ENCODE results near the gene GSN.
"Not testable (repeated sequence)": the region's sequence is repeated elsewhere in the genome, so short reads cannot be mapped to it uniquely, and the experiment has no call there.

The GSN gene

DNA sequence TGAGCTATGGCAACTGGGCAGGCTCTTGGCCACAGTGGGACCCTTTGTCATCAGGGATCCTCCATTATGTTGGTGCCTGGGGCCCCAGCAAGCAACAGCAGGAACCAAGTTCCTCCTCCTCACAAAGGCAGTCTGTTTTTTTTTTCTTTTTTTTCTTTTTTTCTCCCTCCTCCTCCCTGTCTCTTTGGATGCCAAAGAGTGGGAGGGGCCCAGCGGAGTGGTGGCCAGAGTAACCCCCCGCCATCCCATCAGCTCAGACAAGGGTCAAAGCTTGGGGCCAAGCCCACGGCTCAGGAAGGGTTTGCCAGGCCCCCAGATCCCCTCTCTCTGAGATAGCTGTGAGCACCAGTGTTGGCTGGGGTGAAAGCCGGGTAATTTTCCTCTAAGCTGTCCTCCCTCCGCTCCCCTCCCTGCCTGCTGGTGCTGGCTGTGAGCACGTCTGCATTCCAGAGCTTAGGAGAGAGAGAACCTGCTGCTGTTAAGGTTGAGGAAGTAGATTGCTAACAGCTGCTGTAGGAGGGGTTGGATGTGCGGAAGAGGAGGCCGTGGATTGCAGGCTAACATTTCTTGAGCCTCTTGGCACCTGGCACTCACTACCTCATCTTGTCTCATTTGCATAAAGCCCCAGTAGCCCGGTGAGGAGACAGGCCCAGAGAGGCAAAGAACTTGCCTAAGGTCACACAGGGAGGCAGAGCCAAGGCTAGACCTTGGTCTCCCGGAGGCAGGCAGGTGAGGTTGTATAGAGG lies 21.2 kb downstream of the GSN start:
- DNase-seq (ENCODE audit: insufficient read length, low spot score) (no peak), FAIRE-seq (no peak)
- TF ChIP-seq, protein P1, sequence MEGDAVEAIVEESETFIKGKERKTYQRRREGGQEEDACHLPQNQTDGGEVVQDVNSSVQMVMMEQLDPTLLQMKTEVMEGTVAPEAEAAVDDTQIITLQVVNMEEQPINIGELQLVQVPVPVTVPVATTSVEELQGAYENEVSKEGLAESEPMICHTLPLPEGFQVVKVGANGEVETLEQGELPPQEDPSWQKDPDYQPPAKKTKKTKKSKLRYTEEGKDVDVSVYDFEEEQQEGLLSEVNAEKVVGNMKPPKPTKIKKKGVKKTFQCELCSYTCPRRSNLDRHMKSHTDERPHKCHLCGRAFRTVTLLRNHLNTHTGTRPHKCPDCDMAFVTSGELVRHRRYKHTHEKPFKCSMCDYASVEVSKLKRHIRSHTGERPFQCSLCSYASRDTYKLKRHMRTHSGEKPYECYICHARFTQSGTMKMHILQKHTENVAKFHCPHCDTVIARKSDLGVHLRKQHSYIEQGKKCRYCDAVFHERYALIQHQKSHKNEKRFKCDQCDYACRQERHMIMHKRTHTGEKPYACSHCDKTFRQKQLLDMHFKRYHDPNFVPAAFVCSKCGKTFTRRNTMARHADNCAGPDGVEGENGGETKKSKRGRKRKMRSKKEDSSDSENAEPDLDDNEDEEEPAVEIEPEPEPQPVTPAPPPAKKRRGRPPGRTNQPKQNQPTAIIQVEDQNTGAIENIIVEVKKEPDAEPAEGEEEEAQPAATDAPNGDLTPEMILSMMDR (IDR thresholded peaks at IDR 0.05; ENCODE audit: insufficient read depth, missing control alignments) = no peak

DNA sequence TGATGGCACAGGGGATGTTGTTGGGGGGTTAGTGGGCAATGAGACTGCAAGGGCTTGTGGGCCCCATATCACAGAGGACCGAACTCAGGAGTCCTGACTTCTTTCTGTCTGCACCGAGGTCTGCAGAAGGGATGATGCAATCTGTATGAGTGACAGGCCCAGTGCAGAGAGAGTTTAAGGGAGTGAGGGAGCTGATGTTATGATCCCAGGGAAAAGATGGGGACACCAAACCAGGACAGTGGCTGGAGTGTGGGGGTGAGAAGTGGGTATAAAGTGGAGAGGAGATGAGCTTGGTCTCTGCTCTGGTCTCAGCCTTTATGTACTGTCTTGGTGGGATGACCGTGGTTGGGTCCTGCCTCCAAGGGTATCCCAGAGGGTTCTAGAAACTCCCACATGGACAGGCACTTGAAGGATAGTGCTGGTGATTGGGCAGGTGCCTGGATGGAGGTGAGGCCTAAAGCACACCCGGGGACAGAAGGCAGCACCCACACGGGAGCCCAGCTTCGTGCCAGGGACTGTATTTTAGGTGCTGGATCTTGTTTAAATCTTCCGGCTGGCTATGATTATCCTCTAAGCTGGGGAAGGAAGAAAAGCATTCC lies 21.9 kb downstream of the GSN start:
- TF ChIP-seq, protein P1 (IDR thresholded peaks at IDR 0.05; ENCODE audit: insufficient read depth, missing control alignments) = no peak
- FAIRE-seq (no peak), DNase-seq (ENCODE audit: insufficient read length, low spot score) (no peak)

DNA sequence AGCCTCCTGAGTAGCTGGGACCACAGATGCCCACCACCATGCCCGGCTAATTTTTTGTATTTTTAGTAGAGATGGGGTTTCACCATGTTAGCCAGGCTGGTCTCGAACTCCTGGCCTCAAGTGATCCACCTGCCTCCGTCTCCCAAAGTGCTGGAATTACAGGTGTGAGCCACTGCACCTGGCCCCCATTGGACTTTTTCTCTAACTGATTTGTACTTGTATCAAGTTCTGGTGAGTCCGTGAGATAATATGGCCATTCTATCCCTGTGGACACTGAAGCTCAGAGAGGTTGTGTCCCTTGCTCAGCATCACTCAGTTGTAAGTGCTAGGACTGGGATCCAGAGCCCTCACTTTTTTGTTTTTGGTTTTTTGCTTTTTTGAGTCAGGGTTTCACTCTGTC lies 23.6 kb downstream of the GSN start:
- not testable (repeated sequence) for FAIRE-seq; DNase-seq (ENCODE audit: insufficient read length, low spot score)

DNA sequence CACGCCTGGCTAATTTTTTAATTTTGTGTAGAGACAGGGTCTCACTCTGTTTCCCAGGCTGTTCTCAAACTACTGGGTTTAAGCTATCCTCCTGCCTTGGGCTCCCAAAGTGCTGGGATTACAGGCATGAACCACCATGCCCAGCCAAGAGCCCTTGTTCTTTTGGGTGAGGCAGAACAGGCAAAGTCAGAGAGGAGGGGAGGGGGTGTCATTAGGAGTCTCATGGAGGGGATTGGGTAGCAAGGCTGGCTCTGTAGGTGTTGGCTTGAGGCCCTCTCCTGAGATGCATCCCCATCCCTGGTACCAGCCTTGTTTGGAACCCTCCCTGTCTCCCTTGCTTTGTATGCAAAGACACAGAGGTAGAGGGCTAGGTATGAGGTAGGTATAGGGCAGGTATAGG lies 24.1 kb downstream of the GSN start:
- FAIRE-seq (no peak), DNase-seq (ENCODE audit: insufficient read length, low spot score) (no peak)
- TF ChIP-seq, protein P1 (IDR thresholded peaks at IDR 0.05; ENCODE audit: insufficient read depth, missing control alignments) = no peak

DNA sequence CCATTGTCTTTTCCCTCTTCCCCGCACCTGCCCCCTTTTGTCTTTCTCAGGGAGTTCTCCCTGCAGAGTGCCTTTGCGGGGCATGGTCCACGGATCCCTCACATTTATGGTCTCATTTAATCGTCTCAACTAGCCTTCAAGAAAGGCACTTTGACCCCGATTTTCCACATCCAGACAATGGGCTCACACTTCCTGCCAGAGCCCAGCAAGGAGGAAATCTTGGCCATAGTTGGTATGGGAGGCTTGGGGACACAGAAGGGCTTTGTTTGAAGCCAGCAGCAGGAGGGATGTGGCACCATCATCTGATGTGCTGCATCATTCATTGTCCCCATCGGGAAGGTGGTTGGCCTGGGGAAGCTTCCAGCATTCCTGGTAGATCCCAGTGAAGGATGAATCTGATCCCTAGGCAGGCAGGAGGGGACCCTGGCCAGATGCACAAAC lies 24.9 kb downstream of the GSN start:
- DNase-seq (ENCODE audit: insufficient read length, low spot score) (no peak), FAIRE-seq (no peak)
- TF ChIP-seq, protein P1 (IDR thresholded peaks at IDR 0.05; ENCODE audit: insufficient read depth, missing control alignments) = no peak

DNA sequence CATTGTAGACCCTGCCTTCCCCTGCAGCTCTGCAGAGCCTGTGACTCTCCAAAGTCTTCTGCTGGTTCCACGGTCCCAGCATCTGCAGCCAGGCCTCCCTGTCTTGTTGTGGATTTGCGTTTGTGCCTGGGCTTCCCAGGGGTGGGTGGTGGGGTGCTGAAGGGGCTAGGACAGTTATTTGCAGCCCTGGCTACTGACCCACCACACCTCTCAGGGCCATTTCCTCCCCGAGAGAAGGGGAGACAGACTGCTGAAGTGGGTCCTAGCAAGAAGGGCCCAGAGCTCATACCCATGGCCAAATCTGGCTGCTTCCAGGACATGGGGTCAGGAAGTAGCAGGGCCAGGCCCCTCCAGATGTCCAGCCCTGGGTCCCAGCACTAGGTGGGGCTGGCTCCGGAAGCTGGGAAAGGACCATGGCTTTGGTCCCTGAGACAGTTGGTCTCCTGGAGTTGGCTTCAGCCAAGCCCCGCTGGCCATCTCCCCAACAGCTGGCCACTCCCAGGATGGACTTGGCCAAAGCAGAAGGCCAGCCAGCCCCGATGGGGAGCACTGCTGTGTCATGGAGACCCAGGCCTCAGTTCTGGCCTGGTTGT lies 26.3 kb downstream of the GSN start:
- TF ChIP-seq, protein P1 (IDR thresholded peaks at IDR 0.05; ENCODE audit: insufficient read depth, missing control alignments) = no peak
- DNase-seq (ENCODE audit: insufficient read length, low spot score) (no peak), FAIRE-seq (no peak)

DNA sequence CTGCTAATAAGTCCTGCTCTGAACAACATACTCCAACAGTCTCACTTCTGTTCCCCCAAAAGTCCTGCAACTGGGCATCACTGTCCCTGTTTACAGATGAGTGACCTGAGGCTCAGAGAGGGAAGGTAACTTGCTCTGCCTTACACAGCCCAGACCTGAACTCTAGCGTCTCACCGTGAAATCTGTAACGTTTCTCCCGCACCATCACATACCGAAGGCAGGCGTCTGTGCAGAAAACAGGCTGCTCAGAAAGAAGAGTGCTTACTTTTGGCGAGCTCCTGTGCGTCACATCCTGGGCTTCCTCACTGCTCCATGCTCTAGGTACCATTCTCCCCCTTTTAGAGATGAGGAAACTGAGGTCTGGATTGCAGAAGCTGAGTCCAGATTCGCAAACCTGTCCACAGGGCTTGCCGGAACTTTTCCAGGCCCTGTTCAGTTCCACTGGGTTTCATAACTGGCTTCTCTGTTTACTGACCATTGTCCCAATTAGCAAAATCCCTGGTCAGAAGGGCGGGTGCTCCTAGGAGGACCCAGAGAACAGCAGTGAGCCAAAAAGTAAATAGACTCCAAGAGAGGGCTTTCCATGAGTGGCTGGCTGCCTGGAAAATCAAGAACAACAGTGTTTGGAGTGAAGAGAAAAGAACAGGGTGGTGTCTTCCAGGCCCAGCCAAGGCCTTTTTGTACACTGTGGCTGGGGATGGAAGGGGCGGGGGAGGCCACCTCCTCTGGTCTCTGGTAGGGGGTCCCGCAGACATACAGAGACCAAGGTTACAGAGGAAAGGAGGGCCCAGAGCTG lies 27.1 kb downstream of the GSN start:
- DNase-seq (ENCODE audit: insufficient read length, low spot score) = no peak
- FAIRE-seq = no peak
- TF ChIP-seq, protein P1 (IDR thresholded peaks at IDR 0.05; ENCODE audit: insufficient read depth, missing control alignments) = no peak

All from D721Med (cell line).